Measurements from ENCODE around the gene NUDT15.

NUDT15 gene

GRCh38 chr13:48018637-48019036 lies 18.9 kb upstream of the NUDT15 start:
- DNase-seq (ENCODE audit: low spot score) = no peak
- no peak for TF ChIP-seq CTCF (IDR thresholded peaks at IDR 0.05; ENCODE audit: extremely low read depth, missing control alignments)

GRCh38 chr13:48019796-48020195 lies 17.7 kb upstream of the NUDT15 start:
- no peak for DNase-seq (ENCODE audit: low spot score)
- TF ChIP-seq CTCF (IDR thresholded peaks at IDR 0.05; ENCODE audit: extremely low read depth, missing control alignments) = no peak

GRCh38 chr13:48028066-48028465 lies 9.5 kb upstream of the NUDT15 start:
- DNase-seq (ENCODE audit: low spot score) = no peak

GRCh38 chr13:48029859-48030258 lies 7.7 kb upstream of the NUDT15 start:
- no peak for TF ChIP-seq CTCF (IDR thresholded peaks at IDR 0.05; ENCODE audit: extremely low read depth, missing control alignments)
- no peak for DNase-seq (ENCODE audit: low spot score)

More at GRCh38 chr13:48028066-48028465, 9.5 kb upstream of the NUDT15 start:
- no peak for TF ChIP-seq CTCF (IDR thresholded peaks at IDR 0.05; ENCODE audit: extremely low read depth, missing control alignments)

GRCh38 chr13:48038761-48039160 lies 1.2 kb downstream of the NUDT15 start:
- peak; percentile 20 for DNase-seq (ENCODE audit: low spot score)
- no peak for TF ChIP-seq CTCF (IDR thresholded peaks at IDR 0.05; ENCODE audit: extremely low read depth, missing control alignments)

- TF ChIP-seq CTCF (IDR thresholded peaks at IDR 0.05; ENCODE audit: extremely low read depth, missing control alignments) = no peak
- no peak for DNase-seq (ENCODE audit: low spot score)
Observed at GRCh38 chr13:48040049-48040448, 2.5 kb downstream of the NUDT15 start.

- TF ChIP-seq CTCF (IDR thresholded peaks at IDR 0.05; ENCODE audit: extremely low read depth, missing control alignments) = no peak
- no peak for DNase-seq (ENCODE audit: low spot score)
Observed at GRCh38 chr13:48040896-48041295, 3.4 kb downstream of the NUDT15 start.

Measured in GM20000 (cell line).